Caco-2 (cell line): Measurements from ENCODE around the gene RAD51B. TPM values are rescaled to one million over a fixed set of nuclear protein-coding genes. Genes with fewer than 3 reads are reported as not detected.

Experiments
- BruUV-seq: library from RNA; stranded (reverse); fragments of 400-500 nt; replicated peaks from 2 replicates; lab custom pipeline; 2021; lab: Mats Ljungman, UMichigan
- CTCF ChIA-PET: fragments of 300-600 bp; sonication (Branson Sonifier 250); formaldehyde crosslinking; loops from one replicate; lab custom pipeline; 2022; ENCODE audit warnings: antibody characterized with exemption; lab: Charles Lee
- POLR2A ChIA-PET: fragments of 300-600 bp; sonication (Branson Sonifier 250); formaldehyde crosslinking; loops from one replicate; lab custom pipeline; 2022; ENCODE audit warnings: antibody characterized with exemption; lab: Charles Lee
- DNase-seq, 2 experiments: peaks; one replicate each; pipeline versions ENCODE4 v3.0.0 to v3.0.0-alpha.2; 2020 to 2022
- H3K27me3 ChIP-seq: replicated peaks from 2 replicates; pipeline ENCODE4 v1.6.0; 2011; ENCODE audit warnings: low read length; ENCODE audit not compliant: control insufficient read depth, insufficient read depth
- H3K36me3 ChIP-seq: 2 replicates; pipeline ENCODE4 v1.5.1; 2011; ENCODE audit warnings: low read length; ENCODE audit not compliant: control insufficient read depth, insufficient read depth
- H3K4me1 ChIP-seq: fragments of 250-450 bp; sonication (Bioruptor Pico); 2 replicates; pipeline ENCODE4 v1.5.1; 2020; ENCODE audit warnings: mild to moderate bottlenecking
- H3K4me3 ChIP-seq: 2 replicates; pipeline ENCODE4 v1.5.1; 2011; ENCODE audit warnings: low read depth, mild to moderate bottlenecking, control low read depth, low read length
- H3K9me3 ChIP-seq: fragments of 250-450 bp; sonication (Bioruptor Pico); 2 replicates; pipeline ENCODE4 v1.5.1; 2020; ENCODE audit warnings: mild to moderate bottlenecking, moderate library complexity
- H3K27ac Mint-ChIP-seq: one replicate; pipeline ENCODE4 v1.8.0; 2022; ENCODE audit warnings: mixed read lengths; ENCODE audit not compliant: unreplicated experiment
- H3K27me3 Mint-ChIP-seq: one replicate; pipeline ENCODE4 v1.8.0; 2022; ENCODE audit warnings: mixed read lengths; ENCODE audit not compliant: insufficient read depth, unreplicated experiment
- H3K36me3 Mint-ChIP-seq: one replicate; pipeline ENCODE4 v1.8.0; 2022; ENCODE audit warnings: mild to moderate bottlenecking, mixed read lengths; ENCODE audit not compliant: insufficient read depth, unreplicated experiment
- H3K4me1 Mint-ChIP-seq: one replicate; pipeline ENCODE4 v1.8.0; 2022; ENCODE audit warnings: low read depth, mixed read lengths; ENCODE audit not compliant: unreplicated experiment
- H3K4me3 Mint-ChIP-seq: one replicate; pipeline ENCODE4 v1.8.0; 2022; ENCODE audit warnings: mild to moderate bottlenecking, moderate library complexity, mixed read lengths; ENCODE audit not compliant: unreplicated experiment
- H3K9me3 Mint-ChIP-seq: one replicate; pipeline ENCODE4 v1.8.0; 2022; ENCODE audit warnings: mixed read lengths; ENCODE audit not compliant: unreplicated experiment
- CTCF ChIP-seq, 2 experiments: fragments of 200-600 bp in 1 of 2; IDR thresholded peaks; 1 replicate in 1 of 2; 2 replicates in 1 of 2; pipeline versions ENCODE4 v1.5.1 to v1.8.0; 2011 to 2022; ENCODE audit warnings: antibody characterized with exemption in 1 of 2, control low read depth in 1 of 2, inconsistent platforms in 1 of 2, low read depth in 1 of 2, low read length in 1 of 2, mild to moderate bottlenecking in 1 of 2, moderate library complexity in 1 of 2; ENCODE audit not compliant: insufficient read depth in 1 of 2, severe bottlenecking in 1 of 2, unreplicated experiment in 1 of 2
- intact Hi-C: fragments of 100-400 bp; cut with micrococcal nuclease; formaldehyde crosslinking; loops from one replicate; pipeline ENCODE4 v1.10.0; 2022; ENCODE audit not compliant: unreplicated experiment
- total RNA-seq: library from RNA; stranded (reverse); gene quantifications from 2 replicates; pipeline ENCODE4 v1.2.3, GENCODE V29; 2022

The RAD51B gene
- total RNA-seq, 1 experiment from 2014 or later, result 16.7 TPM

- Histone ChIP-seq H3K4me3 (no peak overlapping the region), H3K4me1 (peaks cover 52% of the 10 kb centered on the region), H3K27me3 (no peaks in the 10 kb centered on the region), H3K36me3 (no peaks in the 10 kb centered on the region), H3K9me3 (no peaks in the 10 kb centered on the region)
- peaks cover 41% of the 10 kb centered on the region for H3K4me1 Mint-ChIP-seq
- CTCF ChIA-PET, result interaction anchor here (1.0 to 1.9 kb wide), 4 partner anchors 51 to 295 kb away, joined by 3 to 6 read pairs (median 4); no protein-coding TSS in a partner anchor
- DNase-seq, result peak; percentile 84 to 92
- POLR2A ChIA-PET, result interaction anchor here (0.9 to 1.4 kb wide), 3 partner anchors 258 to 274 kb away, joined by 3 to 12 read pairs (median 11); partner anchors contain the start of gene ZFP36L1
- no peak for TF ChIP-seq CTCF (IDR thresholded peaks at IDR 0.05; ENCODE audit: insufficient read depth in 1 of 2, low read depth in 1 of 2, low read length in 1 of 2, severe bottlenecking in 1 of 2, unreplicated experiment in 1 of 2)
- intact Hi-C loops, result loop anchor here (1.0 to 10.0 kb wide), 4 partner anchors 35 to 274 kb away; partner anchors contain the start of gene ZFP36L1
- peaks cover 6% of the 10 kb centered on the region for H3K36me3 Mint-ChIP-seq
- H3K9me3 Mint-ChIP-seq, result no peaks in the 10 kb centered on the region
- no peaks in the 10 kb centered on the region for H3K27me3 Mint-ChIP-seq
- peak overlapping the region; percentile 17 for H3K4me3 Mint-ChIP-seq
- H3K27ac Mint-ChIP-seq, result peak overlapping the region; percentile 96
- TSS peak; percentile 93 for BruUV-seq
Observed at GRCh38 chr14:68520637-68521556, 701.3 kb downstream of the RAD51B start.

- Mint-ChIP-seq H3K4me3 (peak overlapping the region; percentile 17), H3K27me3 (no peaks in the 10 kb centered on the region), H3K9me3 (no peaks in the 10 kb centered on the region), H3K27ac (peak overlapping the region; percentile 96), H3K36me3 (peaks cover 6% of the 10 kb centered on the region), H3K4me1 (peaks cover 41% of the 10 kb centered on the region)
- DNase-seq, result no peak
- no TSS peak for BruUV-seq
- ChIA-PET POLR2A (interaction anchor here (1.0 to 1.4 kb wide), 3 partner anchors 73 to 274 kb away, joined by 3 to 12 read pairs (median 11); partner anchors contain the start of gene ZFP36L1), CTCF (interaction anchor here (1.0 to 1.9 kb wide), 5 partner anchors 52 to 295 kb away, joined by 3 to 6 read pairs (median 3); no protein-coding TSS in a partner anchor)
- TF ChIP-seq CTCF (IDR thresholded peaks at IDR 0.05; ENCODE audit: insufficient read depth in 1 of 2, low read depth in 1 of 2, low read length in 1 of 2, severe bottlenecking in 1 of 2, unreplicated experiment in 1 of 2), result no peak
- Histone ChIP-seq H3K9me3 (no peaks in the 10 kb centered on the region), H3K36me3 (no peaks in the 10 kb centered on the region), H3K27me3 (no peaks in the 10 kb centered on the region), H3K4me1 (peaks cover 52% of the 10 kb centered on the region), H3K4me3 (no peak overlapping the region)
- intact Hi-C loops, result loop anchor here (1.0 to 10.0 kb wide), 4 partner anchors 35 to 273 kb away; partner anchors contain the start of gene ZFP36L1
Observed at GRCh38 chr14:68521557-68521901, 702.0 kb downstream of the RAD51B start.

- H3K4me1 Mint-ChIP-seq, result peaks cover 41% of the 10 kb centered on the region
- H3K27me3 Mint-ChIP-seq, result no peaks in the 10 kb centered on the region
- no peaks in the 10 kb centered on the region for H3K9me3 Mint-ChIP-seq
- no peak for DNase-seq
- Histone ChIP-seq H3K4me3 (no peak overlapping the region), H3K9me3 (no peaks in the 10 kb centered on the region), H3K4me1 (peaks cover 52% of the 10 kb centered on the region), H3K36me3 (no peaks in the 10 kb centered on the region; the same call in 1 of the 2 replicates), H3K27me3 (no peaks in the 10 kb centered on the region)
- no peak overlapping the region for H3K4me3 Mint-ChIP-seq
- H3K36me3 Mint-ChIP-seq, result peaks cover 6% of the 10 kb centered on the region
- intact Hi-C loops, result loop anchor here (1.0 to 10.0 kb wide), 4 partner anchors 36 to 273 kb away; partner anchors contain the start of gene ZFP36L1
- no peak for TF ChIP-seq CTCF (IDR thresholded peaks at IDR 0.05; ENCODE audit: insufficient read depth in 1 of 2, low read depth in 1 of 2, low read length in 1 of 2, severe bottlenecking in 1 of 2, unreplicated experiment in 1 of 2)
- ChIA-PET CTCF (interaction anchor here (1.0 to 1.2 kb wide), 4 partner anchors 53 to 294 kb away, joined by 3 to 4 read pairs (median 3); no protein-coding TSS in a partner anchor), POLR2A (interaction anchor here (1.0 to 1.4 kb wide), 2 partner anchors 72 to 271 kb away, joined by 3 to 11 read pairs; partner anchors contain the start of gene ZFP36L1)
- no TSS peak for BruUV-seq
- peak overlapping the region; percentile 96 for H3K27ac Mint-ChIP-seq
Observed at GRCh38 chr14:68521961-68522509, 702.5 kb downstream of the RAD51B start.
